ENCODE results near the gene ERBIN. TPM values are rescaled to one million over a fixed set of nuclear protein-coding genes. Genes with fewer than 3 reads are reported as not detected.

Gene ERBIN
- total RNA-seq, 1 experiment from 2014 or later, result 47.2 TPM

- Mint-ChIP-seq H3K4me3 (ENCODE audit: unreplicated experiment) (no peak overlapping the region), H3K27me3 (ENCODE audit: insufficient read depth, unreplicated experiment) (no peaks in the 10 kb centered on the region), H3K9me3 (ENCODE audit: unreplicated experiment) (no peaks in the 10 kb centered on the region), H3K36me3 (ENCODE audit: insufficient read depth, unreplicated experiment) (no peaks in the 10 kb centered on the region), H3K27ac (ENCODE audit: unreplicated experiment) (no peak overlapping the region), H3K4me1 (ENCODE audit: low read depth, unreplicated experiment) (no peaks in the 10 kb centered on the region)
- no TSS peak for BruUV-seq (replicated peaks)
- no peak for DNase-seq
- TF ChIP-seq, protein P1, sequence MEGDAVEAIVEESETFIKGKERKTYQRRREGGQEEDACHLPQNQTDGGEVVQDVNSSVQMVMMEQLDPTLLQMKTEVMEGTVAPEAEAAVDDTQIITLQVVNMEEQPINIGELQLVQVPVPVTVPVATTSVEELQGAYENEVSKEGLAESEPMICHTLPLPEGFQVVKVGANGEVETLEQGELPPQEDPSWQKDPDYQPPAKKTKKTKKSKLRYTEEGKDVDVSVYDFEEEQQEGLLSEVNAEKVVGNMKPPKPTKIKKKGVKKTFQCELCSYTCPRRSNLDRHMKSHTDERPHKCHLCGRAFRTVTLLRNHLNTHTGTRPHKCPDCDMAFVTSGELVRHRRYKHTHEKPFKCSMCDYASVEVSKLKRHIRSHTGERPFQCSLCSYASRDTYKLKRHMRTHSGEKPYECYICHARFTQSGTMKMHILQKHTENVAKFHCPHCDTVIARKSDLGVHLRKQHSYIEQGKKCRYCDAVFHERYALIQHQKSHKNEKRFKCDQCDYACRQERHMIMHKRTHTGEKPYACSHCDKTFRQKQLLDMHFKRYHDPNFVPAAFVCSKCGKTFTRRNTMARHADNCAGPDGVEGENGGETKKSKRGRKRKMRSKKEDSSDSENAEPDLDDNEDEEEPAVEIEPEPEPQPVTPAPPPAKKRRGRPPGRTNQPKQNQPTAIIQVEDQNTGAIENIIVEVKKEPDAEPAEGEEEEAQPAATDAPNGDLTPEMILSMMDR (IDR thresholded peaks at IDR 0.05; ENCODE audit: insufficient read depth in 1 of 2, low read depth in 1 of 2, low read length in 1 of 2, severe bottlenecking in 1 of 2, unreplicated experiment in 1 of 2), result no peak
- Histone ChIP-seq H3K36me3 (ENCODE audit: control insufficient read depth, insufficient read depth, low read length) (no peaks in the 10 kb centered on the region), H3K4me1 (no peaks in the 10 kb centered on the region), H3K4me3 (ENCODE audit: low read depth, low read length) (no peak overlapping the region), H3K9me3 (no peaks in the 10 kb centered on the region; the same call in 1 of the 2 replicates), H3K27me3 (replicated peaks; ENCODE audit: control insufficient read depth, insufficient read depth, low read length) (no peaks in the 10 kb centered on the region)
- ChIA-PET POLR2A (no interaction called here), CTCF (no interaction called here)
- intact Hi-C loops (cut with micrococcal nuclease; ENCODE audit: unreplicated experiment), result no loop called here
Observed at GRCh38 chr5:66129144-66129543, 202.8 kb downstream of the ERBIN start.

- TF ChIP-seq, protein P1 (IDR thresholded peaks at IDR 0.05; ENCODE audit: insufficient read depth in 1 of 2, low read depth in 1 of 2, low read length in 1 of 2, severe bottlenecking in 1 of 2, unreplicated experiment in 1 of 2), result no peak
- H3K4me1 ChIP-seq, result no peaks in the 10 kb centered on the region
- no peaks in the 10 kb centered on the region for H3K36me3 ChIP-seq (ENCODE audit: control insufficient read depth, insufficient read depth, low read length)
- H3K27me3 ChIP-seq (replicated peaks; ENCODE audit: control insufficient read depth, insufficient read depth, low read length), result no peaks in the 10 kb centered on the region
- H3K27me3 Mint-ChIP-seq (ENCODE audit: insufficient read depth, unreplicated experiment), result peaks cover 2% of the 10 kb centered on the region
- no peak overlapping the region for H3K4me3 Mint-ChIP-seq (ENCODE audit: unreplicated experiment)
- no TSS peak for BruUV-seq (replicated peaks)
- ChIA-PET POLR2A (no interaction called here), CTCF (no interaction called here)
- no peak overlapping the region for H3K27ac Mint-ChIP-seq (ENCODE audit: unreplicated experiment)
- H3K9me3 Mint-ChIP-seq (ENCODE audit: unreplicated experiment), result no peaks in the 10 kb centered on the region
- H3K4me3 ChIP-seq (ENCODE audit: low read depth, low read length), result no peak overlapping the region
- no peaks in the 10 kb centered on the region for H3K4me1 Mint-ChIP-seq (ENCODE audit: low read depth, unreplicated experiment)
- no peak for DNase-seq
- H3K36me3 Mint-ChIP-seq (ENCODE audit: insufficient read depth, unreplicated experiment), result no peaks in the 10 kb centered on the region
- intact Hi-C loops (cut with micrococcal nuclease; ENCODE audit: unreplicated experiment), result no loop called here
- H3K9me3 ChIP-seq, result no peaks in the 10 kb centered on the region; the same call in 1 of the 2 replicates
Observed at GRCh38 chr5:66130493-66130892, 204.1 kb downstream of the ERBIN start.

Other genes starting within 250 kb of the ERBIN start
- gene SGTB, start 204.5 kb upstream of the ERBIN start, total RNA-seq (2022), result 12.0 and 13.0 TPM in 2 replicates
- gene NLN, start 204.4 kb upstream of the ERBIN start, total RNA-seq (2022), result 34.8 and 36.0 TPM in 2 replicates
- 81.4 and 95.6 TPM in 2 replicates for gene SREK1, start 217.7 kb downstream of the ERBIN start, total RNA-seq (2022)

Data from Caco-2 (cell line).